Measurements from ENCODE around the gene PTPN3.
"Not testable (repeated sequence)": the region's sequence is repeated elsewhere in the genome, so short reads cannot be mapped to it uniquely, and the experiment has no call there.

Gene PTPN3

GRCh38 chr9:109349421-109349846 is 148.7 kb downstream of the PTPN3 start:
- no peak for DNase-seq (ENCODE audit: low read depth in 4 of 4, low spot score in 1 of 4)

GRCh38 chr9:109346904-109347303 is 151.2 kb downstream of the PTPN3 start:
- DNase-seq (ENCODE audit: low read depth in 4 of 4, low spot score in 1 of 4), result no peak

DNA sequence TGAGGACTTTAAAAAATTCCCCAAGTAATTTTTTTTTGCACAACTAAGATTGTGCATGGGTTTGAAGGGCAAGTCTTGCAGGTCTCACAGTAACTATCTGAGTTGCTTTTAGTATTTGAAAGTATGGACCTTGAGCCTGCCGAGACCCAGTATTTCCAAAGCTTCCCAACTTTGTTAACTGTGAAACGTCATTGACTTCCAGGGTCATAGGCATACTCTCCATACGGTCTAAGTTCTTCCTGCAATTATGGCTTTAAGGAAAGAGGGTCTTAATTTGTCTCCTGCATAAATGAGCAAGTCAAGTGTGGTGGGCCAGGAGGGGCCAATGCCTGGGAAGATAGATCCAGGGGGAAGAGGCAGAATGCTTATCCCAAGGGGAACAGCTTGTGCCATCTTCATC is 153.2 kb downstream of the PTPN3 start:
- no peak for DNase-seq (ENCODE audit: low read depth in 4 of 4, low spot score in 1 of 4)

GRCh38 chr9:109342878-109343277 is 155.2 kb downstream of the PTPN3 start:
- no peak for DNase-seq (ENCODE audit: low read depth in 4 of 4, low spot score in 1 of 4)

DNA sequence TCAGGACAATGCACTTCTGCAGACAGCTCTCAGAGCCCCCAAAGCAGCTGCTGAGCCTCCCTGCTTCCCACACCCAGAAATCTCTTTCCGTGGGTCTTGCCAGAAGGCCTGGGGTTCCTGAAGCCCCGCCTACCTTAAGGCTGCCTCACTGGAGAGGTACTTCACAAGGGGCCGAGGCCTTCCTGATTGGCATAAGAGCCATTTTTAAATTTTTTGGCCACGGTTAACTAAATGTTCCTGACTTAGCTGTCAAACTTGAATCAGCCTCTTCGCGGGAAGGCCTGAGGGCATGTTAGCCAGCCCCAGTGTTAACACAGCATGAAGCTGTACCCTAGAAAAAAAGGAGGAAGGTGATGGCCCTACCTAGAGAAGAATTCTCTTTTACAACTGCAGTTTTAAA is 156.5 kb downstream of the PTPN3 start:
- DNase-seq (ENCODE audit: low read depth in 4 of 4, low spot score in 1 of 4), result no peak

- DNase-seq (ENCODE audit: low read depth in 4 of 4, low spot score in 1 of 4), result not testable (repeated sequence)
These were observed 157.1 kb downstream of the PTPN3 start for GRCh38 chr9:109340979-109341378.

GRCh38 chr9:109336409-109336808 is 161.7 kb downstream of the PTPN3 start:
- DNase-seq (ENCODE audit: low read depth in 4 of 4, low spot score in 1 of 4), result no peak

DNA sequence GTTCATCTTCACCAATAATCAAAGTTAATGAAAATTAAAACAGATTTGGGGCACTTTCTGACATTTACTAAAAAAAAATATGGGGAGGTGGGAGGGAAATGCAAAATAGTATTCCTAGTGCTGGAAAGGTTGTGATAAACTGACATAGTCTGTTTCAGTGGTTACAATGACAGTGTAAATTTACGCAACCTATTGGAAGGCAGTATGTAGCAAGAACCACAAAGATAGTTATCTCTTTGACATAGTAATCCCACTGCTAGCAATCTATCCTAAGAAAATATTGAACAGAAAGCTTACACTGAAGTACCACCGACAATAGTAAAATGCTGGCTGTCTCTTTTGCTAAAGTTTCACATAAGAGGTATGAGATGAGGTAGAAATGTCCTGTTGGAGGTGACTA is 162.2 kb downstream of the PTPN3 start:
- DNase-seq (ENCODE audit: low read depth in 4 of 4, low spot score in 1 of 4), result no peak

DNA sequence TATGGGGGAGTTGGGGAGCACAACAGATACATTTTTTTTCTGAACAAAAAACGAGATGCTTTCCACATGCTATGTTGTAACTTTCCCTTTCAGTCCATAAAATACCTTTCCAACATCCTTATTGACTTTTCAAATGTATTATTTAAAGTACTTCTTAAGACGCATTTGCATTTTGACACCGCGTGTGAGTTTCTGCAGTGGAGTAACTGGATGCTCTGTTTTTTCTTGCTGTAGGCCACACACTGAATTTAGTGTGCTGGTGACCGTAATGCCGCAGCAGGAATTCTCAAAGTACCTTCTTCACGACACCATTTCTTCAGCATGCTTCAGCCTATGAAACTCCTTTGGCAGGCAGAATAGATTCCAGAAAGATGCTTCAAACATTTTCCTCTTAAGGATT is 163.0 kb downstream of the PTPN3 start:
- no peak for DNase-seq (ENCODE audit: low read depth in 4 of 4, low spot score in 1 of 4)

DNA sequence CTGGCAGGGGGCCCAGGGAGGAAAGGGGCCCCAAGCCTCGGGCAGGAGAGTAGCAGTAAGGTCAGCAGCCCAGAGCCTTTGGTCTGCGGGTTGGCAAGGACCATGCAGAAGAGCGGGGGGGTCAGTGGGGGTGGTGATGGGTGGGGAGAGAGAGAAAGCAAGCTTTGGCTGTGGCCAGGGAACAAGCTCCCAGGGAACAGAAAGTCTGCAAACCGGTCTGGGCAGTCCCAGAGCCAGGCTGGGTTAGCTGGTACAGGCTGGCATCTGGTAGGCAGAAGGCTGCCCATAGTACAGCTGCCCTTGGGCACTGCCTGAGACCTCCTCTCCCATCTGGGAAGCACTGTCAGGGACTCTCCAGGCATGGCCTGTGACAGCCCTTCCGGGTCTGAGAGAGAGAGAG is 166.8 kb downstream of the PTPN3 start:
- DNase-seq (ENCODE audit: low read depth in 4 of 4, low spot score in 1 of 4), result no peak

- DNase-seq (ENCODE audit: low read depth in 4 of 4, low spot score in 1 of 4), result no peak
These were observed 168.4 kb downstream of the PTPN3 start for GRCh38 chr9:109329638-109330258.

- DNase-seq (ENCODE audit: low read depth in 4 of 4, low spot score in 1 of 4), result no peak
These were observed 169.0 kb downstream of the PTPN3 start for GRCh38 chr9:109328978-109329637.
